ENCODE measurements around the gene NAV2.

The NAV2 gene

DNA sequence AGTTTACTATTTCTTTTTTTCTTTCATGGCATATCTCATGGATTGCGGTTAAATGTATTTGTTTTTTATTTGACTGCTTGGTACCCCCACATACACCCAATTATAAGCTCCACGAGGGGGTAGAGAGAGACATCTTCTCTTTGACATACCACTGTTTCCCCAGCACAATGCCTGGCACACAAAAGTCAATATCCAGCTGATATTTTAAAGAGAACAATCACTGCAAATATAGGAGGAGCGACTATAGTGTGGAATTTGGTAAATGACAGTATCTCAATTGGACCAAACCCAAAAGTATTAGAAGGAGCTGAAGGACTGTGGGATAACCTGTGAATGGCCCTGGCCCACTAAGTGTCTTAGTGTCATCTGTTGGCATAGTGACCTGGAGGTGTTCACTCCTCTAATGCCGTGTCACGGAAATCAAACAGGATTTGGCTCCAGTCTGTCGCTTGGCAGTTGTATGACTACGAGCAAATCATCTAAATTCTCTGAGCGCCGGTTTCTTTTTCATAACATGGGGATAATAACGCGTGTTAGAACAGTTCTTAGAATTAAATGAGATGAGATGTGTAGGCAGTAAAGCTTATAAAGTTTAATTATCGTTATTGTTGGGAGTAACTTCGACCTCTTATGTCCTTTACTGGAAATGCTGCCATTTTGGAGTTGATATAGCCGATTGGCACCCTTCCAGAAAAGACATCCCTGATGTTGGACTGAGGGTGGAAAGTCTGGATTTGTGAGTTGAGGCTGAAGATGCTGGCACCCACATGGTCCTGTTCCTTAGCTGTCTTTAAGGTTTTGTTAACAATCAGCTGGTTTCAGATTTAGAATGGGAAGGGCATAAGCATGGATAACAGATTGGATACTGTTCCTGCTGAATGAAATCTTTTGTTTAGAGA, 303.1 kb downstream of the NAV2 start:
- DNase-seq (ENCODE audit: low read depth in 2 of 2, low spot score in 1 of 2) = no peak

GRCh38 chr11:20016526-20016925, 303.9 kb downstream of the NAV2 start:
- no peak for DNase-seq (ENCODE audit: low read depth in 2 of 2, low spot score in 1 of 2)

GRCh38 chr11:20017320-20017719, 304.7 kb downstream of the NAV2 start:
- no peak for DNase-seq (ENCODE audit: low read depth in 2 of 2, low spot score in 1 of 2)

DNA sequence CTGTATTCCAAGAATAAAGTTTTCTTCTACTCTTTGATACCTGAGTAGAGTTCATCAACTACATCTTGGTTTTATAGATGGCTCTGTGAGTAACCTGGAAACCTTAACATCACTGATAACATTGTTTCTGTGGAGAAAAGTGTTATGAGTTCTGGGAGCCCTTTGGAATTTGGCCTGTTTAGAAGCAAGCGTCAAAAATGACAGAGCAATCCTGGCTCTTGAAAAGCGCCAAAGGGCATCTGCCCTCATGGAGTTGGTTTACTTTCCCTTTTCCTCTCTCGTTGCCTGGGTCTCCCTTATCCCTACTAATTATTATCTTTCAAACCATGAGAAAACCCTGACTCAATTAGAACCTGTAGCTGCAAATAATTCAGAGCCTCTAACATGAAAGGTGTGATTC, 307.6 kb downstream of the NAV2 start:
- no peak for DNase-seq (ENCODE audit: low read depth in 2 of 2, low spot score in 1 of 2)

- no peak for DNase-seq (ENCODE audit: low read depth in 2 of 2, low spot score in 1 of 2)
Observed at GRCh38 chr11:20020716-20021115, 308.1 kb downstream of the NAV2 start.

DNA sequence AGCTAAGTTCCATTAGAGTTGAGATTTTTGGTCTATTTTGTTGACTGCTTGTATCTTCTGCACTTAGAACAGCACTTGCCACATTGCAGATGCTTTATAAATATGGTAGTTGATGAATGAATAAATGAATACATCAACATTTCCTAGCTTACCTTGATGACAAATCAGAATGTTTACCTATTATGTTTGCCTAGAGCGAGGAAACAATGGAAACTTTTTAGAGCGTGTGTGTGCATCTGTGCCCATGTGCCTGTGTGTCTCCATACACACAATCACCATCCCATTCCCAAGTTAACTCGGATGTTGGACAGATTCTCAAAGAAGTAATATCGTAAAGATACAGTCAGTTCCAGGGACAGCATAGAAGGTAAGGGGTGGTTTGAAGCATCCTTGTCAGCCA, 308.6 kb downstream of the NAV2 start:
- DNase-seq (ENCODE audit: low read depth in 2 of 2, low spot score in 1 of 2) = no peak

GRCh38 chr11:20021771-20022362, 309.2 kb downstream of the NAV2 start:
- DNase-seq (ENCODE audit: low read depth in 2 of 2, low spot score in 1 of 2) = no peak

GRCh38 chr11:20022363-20023081, 309.9 kb downstream of the NAV2 start:
- DNase-seq (ENCODE audit: low read depth in 2 of 2, low spot score in 1 of 2) = no peak

DNA sequence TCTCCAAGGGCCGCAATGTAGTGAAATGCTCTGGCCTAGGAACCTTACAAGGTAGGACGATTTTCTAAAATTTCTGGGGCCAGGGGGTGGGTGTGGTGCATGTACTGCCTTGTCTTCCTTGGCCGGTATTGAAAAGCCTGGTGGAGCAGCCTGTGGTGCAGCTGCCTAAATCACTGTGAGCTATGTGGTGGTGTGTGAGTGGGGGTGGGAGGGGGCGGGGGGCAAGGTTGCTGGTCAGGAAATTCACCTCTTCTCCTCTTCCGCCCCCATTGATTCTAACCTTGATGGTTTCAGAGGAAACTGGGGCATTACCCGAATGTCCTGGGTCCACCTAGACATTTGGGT, 310.4 kb downstream of the NAV2 start:
- no peak for DNase-seq (ENCODE audit: low read depth in 2 of 2, low spot score in 1 of 2)

DNA sequence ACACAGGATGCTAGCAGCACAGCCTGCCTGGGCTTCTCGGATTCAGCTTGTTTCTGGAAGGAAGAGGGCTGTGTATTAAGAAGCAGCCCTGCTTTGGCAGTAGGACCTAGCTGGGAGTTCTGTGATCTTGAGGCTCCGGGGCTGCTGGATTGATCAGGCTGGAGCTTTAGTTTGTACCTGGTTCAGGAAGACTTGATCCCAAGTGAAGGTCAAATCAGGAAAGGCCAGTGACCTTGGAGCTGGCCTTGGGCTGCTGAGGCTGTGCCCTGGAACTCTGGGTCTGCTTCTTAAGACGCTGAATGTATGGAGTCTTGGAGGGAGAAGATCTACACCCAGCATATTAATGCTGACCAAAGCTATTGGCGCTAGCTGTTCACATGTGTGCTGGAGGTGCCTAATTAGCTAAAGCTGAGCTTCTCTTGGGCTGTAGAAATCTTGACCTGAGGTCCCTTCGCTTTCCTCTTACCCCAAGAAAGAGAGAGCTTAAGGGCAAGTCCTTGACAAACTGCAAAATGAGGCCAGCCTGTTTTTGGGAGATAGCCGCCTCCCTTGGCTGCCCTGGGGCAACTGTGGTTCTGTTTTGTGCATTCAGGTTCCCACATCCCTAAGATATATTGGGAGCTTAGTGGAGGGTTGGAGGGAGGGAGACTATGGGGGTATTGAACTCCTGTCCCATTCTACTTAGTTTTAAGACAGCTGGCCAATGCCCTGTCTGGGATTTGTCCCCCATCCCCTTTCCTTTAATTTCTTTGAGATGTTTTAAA, 311.7 kb downstream of the NAV2 start:
- DNase-seq (ENCODE audit: low read depth in 2 of 2, low spot score in 1 of 2) = no peak

- DNase-seq (ENCODE audit: low read depth in 2 of 2, low spot score in 1 of 2) = no peak
Observed at GRCh38 chr11:20025332-20025840, 312.7 kb downstream of the NAV2 start.

DNA sequence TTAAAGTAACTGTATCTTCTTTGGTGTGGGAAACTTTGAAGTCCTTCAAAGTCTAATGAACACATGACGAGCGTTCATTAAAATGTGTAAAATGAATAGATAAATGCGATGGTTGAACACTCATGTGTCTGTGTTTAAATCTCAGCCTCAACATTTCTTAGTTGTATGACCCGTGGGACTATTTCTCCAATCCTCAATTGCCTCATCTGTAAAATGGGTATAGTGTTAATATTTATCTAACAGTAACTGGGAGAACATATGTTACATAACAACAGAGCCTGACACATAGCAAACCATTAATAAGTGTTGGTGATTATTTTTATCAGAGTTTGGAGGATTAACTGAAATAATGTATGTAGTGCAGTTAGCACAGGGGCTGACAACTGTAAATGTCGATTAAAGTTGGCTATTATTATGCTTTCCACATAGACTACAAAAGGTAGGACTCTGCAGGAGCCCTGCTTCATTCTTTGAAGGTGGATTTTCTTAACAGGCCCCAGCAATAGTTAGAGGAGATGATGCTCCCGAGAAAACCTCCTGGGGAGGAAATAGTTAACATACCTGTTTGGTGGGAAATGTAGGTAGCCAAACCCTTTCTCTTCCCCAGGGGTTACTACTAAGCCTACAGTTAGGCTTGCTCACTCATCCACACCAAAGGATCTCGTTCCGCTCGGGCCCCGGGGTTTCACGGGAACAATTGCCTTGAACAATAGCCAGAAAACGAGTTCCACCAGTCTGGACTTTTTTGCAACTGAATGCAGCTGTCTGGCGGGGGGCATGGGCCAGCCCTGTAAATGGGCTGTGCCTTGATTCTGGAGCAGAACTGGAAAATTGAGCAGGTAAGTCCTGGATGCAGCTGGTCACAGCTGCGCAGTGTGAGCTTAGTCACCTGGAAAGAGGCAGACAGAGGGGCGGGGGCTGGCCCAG, 314.3 kb downstream of the NAV2 start:
- DNase-seq (ENCODE audit: low read depth in 2 of 2, low spot score in 1 of 2) = no peak

DNA sequence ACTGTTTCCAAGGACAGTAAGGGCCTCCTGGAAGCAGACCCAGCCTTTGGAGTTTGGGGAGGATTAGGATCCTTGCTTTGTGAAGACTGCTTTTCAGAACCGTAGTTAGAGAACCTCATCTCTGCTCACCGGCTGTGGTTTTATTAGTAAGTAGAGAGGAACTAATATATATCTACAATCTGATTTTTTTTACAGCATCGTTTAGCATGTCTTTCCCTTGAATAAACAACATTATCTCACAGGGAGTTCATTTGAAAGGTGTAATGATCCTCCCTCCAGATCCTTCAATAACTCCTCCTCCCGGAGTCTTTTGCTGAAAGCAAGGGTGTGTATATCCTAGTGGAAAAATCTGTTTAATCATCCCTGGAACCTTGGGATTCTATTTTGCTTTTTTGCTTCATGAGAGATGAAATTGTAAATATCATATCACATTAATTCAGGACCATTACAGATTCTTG, 314.9 kb downstream of the NAV2 start:
- no peak for DNase-seq (ENCODE audit: low read depth in 2 of 2, low spot score in 1 of 2)

DNA sequence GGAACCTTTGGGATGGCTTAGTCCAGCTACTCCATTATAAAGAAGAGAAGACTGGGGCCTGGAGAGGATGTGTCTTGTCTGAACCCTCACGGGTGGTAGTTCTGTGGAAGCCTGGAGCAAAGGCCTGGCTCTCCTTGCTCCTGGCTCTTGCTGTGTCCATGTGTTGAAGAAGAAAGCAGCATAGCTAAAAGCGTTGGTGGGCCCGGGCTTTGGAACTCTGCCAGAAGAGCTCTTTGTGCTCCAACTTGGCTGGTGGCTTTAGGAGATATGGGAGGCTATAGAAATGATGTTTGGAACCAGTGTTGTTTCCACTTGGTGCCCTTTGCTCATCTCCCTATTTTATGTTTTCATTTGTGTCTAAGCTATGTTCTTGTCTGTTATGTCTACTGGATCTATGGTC, 316.6 kb downstream of the NAV2 start:
- no peak for DNase-seq (ENCODE audit: low read depth in 2 of 2, low spot score in 1 of 2)

DNA sequence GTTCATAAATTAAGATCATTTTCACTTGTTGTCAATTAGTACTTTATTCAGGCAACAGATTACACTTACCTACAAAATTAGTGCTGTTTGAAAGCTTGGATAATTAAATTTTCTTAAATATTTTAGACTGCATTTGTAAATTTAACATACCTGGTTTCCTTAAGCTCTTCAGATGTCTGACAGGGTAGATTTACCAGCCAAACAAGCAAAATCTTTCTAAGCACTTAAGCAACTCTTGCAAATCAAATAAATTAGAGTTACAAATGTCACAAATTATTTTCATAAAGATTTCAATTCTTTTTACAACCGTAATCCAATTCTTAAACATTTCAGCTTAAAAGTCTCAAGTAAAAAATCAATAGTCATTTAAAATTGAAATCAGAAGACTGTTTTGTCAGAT, 317.8 kb downstream of the NAV2 start:
- no peak for DNase-seq (ENCODE audit: low read depth in 2 of 2, low spot score in 1 of 2)

DNA sequence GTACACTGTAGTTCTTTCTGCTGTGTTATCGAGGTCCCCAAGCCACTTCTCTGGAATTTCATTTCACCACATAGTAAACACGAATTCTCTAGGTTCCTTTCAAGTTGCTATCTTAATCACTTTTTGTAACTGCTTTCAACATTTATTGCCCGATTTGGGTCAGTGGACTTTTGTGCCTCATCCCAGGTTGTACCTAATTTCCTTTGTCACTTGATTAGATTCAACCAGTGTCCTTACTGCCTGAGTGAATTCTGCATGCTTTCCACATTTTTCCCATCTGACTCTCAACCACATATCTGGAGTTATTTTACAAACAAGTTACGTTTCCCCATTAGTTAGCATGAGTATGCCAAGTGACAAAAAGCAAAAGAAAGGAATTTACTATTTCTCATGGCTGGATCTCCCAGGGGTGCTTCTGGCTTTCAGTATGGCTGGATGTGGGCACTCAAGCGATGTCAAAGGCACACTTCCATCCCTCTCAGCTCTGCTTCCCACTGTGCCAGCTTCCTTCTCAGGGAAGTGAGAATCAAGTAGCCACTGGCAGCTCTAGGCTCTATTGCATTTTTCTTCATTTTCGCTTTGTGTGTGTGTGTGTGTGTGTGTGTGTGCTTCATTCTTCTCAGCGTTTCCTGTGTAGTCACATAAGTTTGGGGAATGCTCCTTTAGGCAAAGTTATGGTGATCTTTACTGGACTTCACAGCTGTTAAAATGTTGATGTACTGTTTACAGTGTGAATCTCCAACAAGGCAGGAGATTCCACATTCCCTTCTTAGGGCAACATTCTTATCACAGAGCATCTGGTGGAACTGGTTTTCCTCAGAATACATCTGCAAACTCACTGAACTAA, 318.7 kb downstream of the NAV2 start:
- no peak for DNase-seq (ENCODE audit: low read depth in 2 of 2, low spot score in 1 of 2)

DNA sequence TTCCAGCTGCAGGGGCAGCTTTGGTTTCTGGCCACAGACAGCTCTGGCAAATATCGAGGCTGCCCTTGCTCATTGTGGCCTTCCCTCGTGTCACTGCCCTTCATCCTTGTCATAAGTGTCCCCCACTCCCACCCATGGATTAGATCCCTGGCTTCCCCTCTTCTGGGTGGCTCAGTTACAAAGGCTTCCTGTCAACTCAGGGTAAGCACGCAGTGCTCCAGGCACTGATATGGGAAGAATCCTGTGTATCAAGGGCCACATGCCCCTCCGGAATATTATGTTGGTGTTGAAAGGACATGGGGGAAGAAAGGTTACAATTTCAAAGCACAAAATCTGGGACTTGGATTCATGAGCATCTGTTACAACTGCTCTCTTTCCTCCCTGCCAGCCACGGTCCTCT, 319.5 kb downstream of the NAV2 start:
- DNase-seq (ENCODE audit: low read depth in 2 of 2, low spot score in 1 of 2) = no peak

- DNase-seq (ENCODE audit: low read depth in 2 of 2, low spot score in 1 of 2) = no peak
Observed at GRCh38 chr11:20032577-20033260, 320.1 kb downstream of the NAV2 start.

- no peak for DNase-seq (ENCODE audit: low read depth in 2 of 2, low spot score in 1 of 2)
Observed at GRCh38 chr11:20033806-20034205, 321.2 kb downstream of the NAV2 start.

All from stimulated activated CD8-positive, alpha-beta memory T cell treated with anti-CD3 and anti-CD28 coated beads, Interleukin-4, amount 100 ng/mL, for 1 hour (primary cell).